Subcutaneous abdominal adipose tissue (tissue), 5 donors: ENCODE results near the gene GDF15.
"Not testable (repeated sequence)": the region's sequence is repeated elsewhere in the genome, so short reads cannot be mapped to it uniquely, and the experiment has no call there.

ENCODE experiments used
- H3K27ac ChIP-seq: one replicate; pipeline ENCODE4 v1.7.0; 2013; ENCODE audit warnings: low read depth, mild to moderate bottlenecking, inconsistent platforms, low read length, moderate library complexity
- H3K27me3 ChIP-seq, 5 donors: one replicate each; pipeline ENCODE4 v1.7.0; 2013; ENCODE audit warnings: low read length in 5 of 5, inconsistent platforms in 1 of 5; ENCODE audit not compliant: control insufficient read depth in 5 of 5, insufficient read depth in 4 of 5
- H3K36me3 ChIP-seq, 5 donors: one replicate each; pipeline ENCODE4 v1.7.0; 2013; ENCODE audit warnings: low read length in 5 of 5; ENCODE audit not compliant: control insufficient read depth in 5 of 5, insufficient read depth in 5 of 5
- H3K4me1 ChIP-seq, 5 donors: one replicate each; pipeline ENCODE4 v1.7.0; 2013; ENCODE audit warnings: low read length in 5 of 5, mild to moderate bottlenecking in 3 of 5, moderate library complexity in 1 of 5; ENCODE audit not compliant: control insufficient read depth in 5 of 5, insufficient read depth in 5 of 5
- H3K4me3 ChIP-seq, 5 donors: one replicate each; pipeline ENCODE4 v1.7.0; 2013; ENCODE audit warnings: low read length in 5 of 5, low read depth in 1 of 5
- H3K9ac ChIP-seq, 5 donors: one replicate each; pipeline ENCODE4 v1.7.0; 2013; ENCODE audit warnings: low read length in 5 of 5, mild to moderate bottlenecking in 4 of 5, moderate library complexity in 3 of 5
- H3K9me3 ChIP-seq, 5 donors: one replicate each; pipeline ENCODE4 v1.7.0; 2013; ENCODE audit warnings: low read length in 5 of 5; ENCODE audit not compliant: control insufficient read depth in 5 of 5
- donor health status: healthy.
- donor health status: healthy.
- donor health status: healthy.
- donor health status: healthy.
- donor health status: healthy.

Gene GDF15

GRCh38 chr19:18379803-18380747 is 5.9 kb upstream of the GDF15 start:
- no peaks in the 10 kb centered on the region for H3K36me3 ChIP-seq
- no peaks in the 10 kb centered on the region for H3K9me3 ChIP-seq
- peaks cover 2 to 27% (median 18%) of the 10 kb centered on the region in 5 donors for H3K4me1 ChIP-seq
- H3K9ac ChIP-seq = peak overlapping the region in 1 of 5 donors; percentile 17
- H3K4me3 ChIP-seq = no peak overlapping the region
- no peaks in the 10 kb centered on the region for H3K27me3 ChIP-seq
- peak overlapping the region; percentile 66 for H3K27ac ChIP-seq

- H3K27ac ChIP-seq = no peak overlapping the region
- H3K9ac ChIP-seq = no peak overlapping the region
- H3K27me3 ChIP-seq = peaks cover 0 to 8% (median 4%) of the 10 kb centered on the region in 5 donors
- no peaks in the 10 kb centered on the region for H3K36me3 ChIP-seq
- no peaks in the 10 kb centered on the region for H3K9me3 ChIP-seq
- H3K4me1 ChIP-seq = peaks cover 2 to 22% (median 19%) of the 10 kb centered on the region in 5 donors
- H3K4me3 ChIP-seq = no peak overlapping the region
Measured at GRCh38 chr19:18380843-18381242, 5.1 kb upstream of the GDF15 start.

GRCh38 chr19:18383622-18384021 is 2.3 kb upstream of the GDF15 start:
- H3K9ac ChIP-seq, H3K9me3 ChIP-seq, H3K27ac ChIP-seq, H3K36me3 ChIP-seq, H3K4me3 ChIP-seq: not testable (repeated sequence)
- peaks cover 2 to 47% (median 43%) of the 10 kb centered on the region in 5 donors for H3K4me1 ChIP-seq
- peaks cover 0 to 12% (median 8%) of the 10 kb centered on the region in 5 donors for H3K27me3 ChIP-seq

DNA sequence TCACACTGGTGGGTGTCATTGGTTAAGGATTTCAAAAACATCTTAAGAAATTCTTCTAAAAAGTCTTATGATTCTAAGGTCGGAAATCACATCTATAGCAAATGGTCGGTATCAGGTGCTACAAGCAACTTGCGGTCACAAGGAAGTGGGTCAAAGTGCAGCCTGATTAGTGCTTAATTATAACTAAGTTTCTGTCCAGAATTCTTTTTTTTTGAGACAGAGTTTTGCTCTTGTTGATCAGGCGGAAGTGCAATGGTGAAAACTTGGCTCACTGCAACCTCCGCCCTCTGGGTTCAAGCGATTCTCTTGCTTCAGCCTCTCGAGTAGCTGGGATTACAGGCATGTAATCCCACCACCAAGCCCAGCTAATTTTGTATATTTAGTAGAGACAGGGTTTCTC is 1.2 kb upstream of the GDF15 start:
- H3K27me3 ChIP-seq = peaks cover 0 to 12% (median 8%) of the 10 kb centered on the region in 5 donors
- no peak overlapping the region for H3K27ac ChIP-seq
- peaks cover 0 to 3% (median 0%) of the 10 kb centered on the region in 5 donors for H3K36me3 ChIP-seq
- no peaks in the 10 kb centered on the region for H3K9me3 ChIP-seq
- no peak overlapping the region for H3K4me3 ChIP-seq
- peaks cover 2 to 51% (median 43%) of the 10 kb centered on the region in 5 donors for H3K4me1 ChIP-seq
- no peak overlapping the region for H3K9ac ChIP-seq

DNA sequence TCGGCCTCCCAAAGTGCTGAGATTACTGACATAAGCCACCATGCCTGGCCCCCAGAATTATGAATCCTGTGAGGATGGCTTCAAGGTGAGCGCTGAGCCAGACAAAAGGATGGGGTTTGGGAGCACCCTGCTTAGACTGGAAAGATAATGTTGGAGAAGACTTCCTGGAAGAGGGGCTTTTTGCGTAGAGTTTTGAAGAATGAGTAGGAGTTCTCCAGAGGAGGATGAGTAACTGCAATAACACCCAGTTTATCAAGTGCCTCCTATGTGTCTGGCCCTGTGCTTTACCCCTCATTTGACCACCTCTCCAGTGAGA is 641 bp upstream of the GDF15 start:
- Histone ChIP-seq H3K9ac (no peak overlapping the region), H3K27ac (no peak overlapping the region), H3K4me1 (peaks cover 2 to 46% (median 38%) of the 10 kb centered on the region in 5 donors)

DNA sequence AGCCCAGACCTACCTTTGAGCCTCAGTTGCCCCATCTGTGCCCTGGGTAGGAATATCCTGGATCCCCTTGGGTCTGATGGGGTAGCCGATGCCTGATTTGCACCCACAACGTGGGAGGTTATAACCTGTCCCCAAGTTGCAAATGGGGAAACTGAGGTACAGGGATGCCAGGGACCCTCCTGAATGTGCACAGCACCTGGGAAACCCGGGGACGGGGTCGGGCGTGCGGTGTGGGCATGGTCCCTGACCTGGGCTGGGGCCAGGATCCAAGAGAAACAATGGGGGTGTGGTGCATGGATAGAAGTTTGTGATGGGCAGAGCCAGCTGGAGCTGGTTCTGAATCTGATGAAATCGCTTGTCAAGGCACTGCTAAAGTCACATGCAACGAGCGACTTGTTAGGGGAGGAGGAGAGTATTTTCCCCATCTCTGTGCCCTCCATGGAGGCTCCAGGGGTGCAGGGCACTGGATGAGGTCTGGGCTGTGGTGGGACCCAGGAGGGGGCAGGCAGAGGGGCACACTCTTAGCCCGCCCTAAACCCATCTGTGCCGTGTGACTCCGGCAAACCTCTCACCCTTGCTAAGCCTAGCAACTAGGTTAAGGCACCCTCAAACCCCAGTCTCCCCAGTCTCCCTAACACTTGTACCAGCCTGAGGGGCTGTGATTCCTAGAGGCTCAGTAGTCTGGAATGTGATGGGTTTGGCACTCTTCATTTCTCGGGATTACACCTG is 749 bp downstream of the GDF15 start:
- H3K27ac ChIP-seq = no peak overlapping the region
- peaks cover 0 to 12% (median 0%) of the 10 kb centered on the region in 5 donors for H3K36me3 ChIP-seq
- H3K9me3 ChIP-seq = no peaks in the 10 kb centered on the region
- H3K27me3 ChIP-seq = peaks cover 0 to 12% (median 8%) of the 10 kb centered on the region in 5 donors
- H3K4me1 ChIP-seq = peaks cover 0 to 43% (median 32%) of the 10 kb centered on the region in 5 donors
- no peak overlapping the region for H3K9ac ChIP-seq
- peak overlapping the region in 2 of 5 donors; percentile 9 to 34 for H3K4me3 ChIP-seq

More for the DNA sequence above, 641 bp upstream of the GDF15 start:
- H3K36me3 ChIP-seq = peaks cover 0 to 8% (median 0%) of the 10 kb centered on the region in 5 donors
- H3K4me3 ChIP-seq = no peak overlapping the region
- H3K27me3 ChIP-seq = peaks cover 0 to 12% (median 8%) of the 10 kb centered on the region in 5 donors
- H3K9me3 ChIP-seq = no peaks in the 10 kb centered on the region

- Histone ChIP-seq H3K9me3 (no peaks in the 10 kb centered on the region), H3K4me3 (peak overlapping the region in 4 of 5 donors; percentile 27 to 66 (median 57)), H3K9ac (peak overlapping the region in 3 of 5 donors; percentile 45 to 69 (median 52)), H3K27ac (no peak overlapping the region), H3K4me1 (peaks cover 0 to 45% (median 29%) of the 10 kb centered on the region in 5 donors), H3K36me3 (peaks cover 0 to 12% (median 0%) of the 10 kb centered on the region in 5 donors), H3K27me3 (peaks cover 0 to 12% (median 8%) of the 10 kb centered on the region in 5 donors)
Measured at GRCh38 chr19:18388100-18388959, 2.4 kb downstream of the GDF15 start.

- peak overlapping the region in 3 of 5 donors; percentile 27 to 66 (median 64) for H3K4me3 ChIP-seq
- H3K9ac ChIP-seq = peak overlapping the region in 1 of 5 donors; percentile 52
Measured at GRCh38 chr19:18388960-18389725, 3.2 kb downstream of the GDF15 start.

GRCh38 chr19:18389726-18390064 is 3.7 kb downstream of the GDF15 start:
- Histone ChIP-seq H3K4me1 (peaks cover 2 to 45% (median 29%) of the 10 kb centered on the region in 5 donors), H3K27me3 (peaks cover 0 to 12% (median 8%) of the 10 kb centered on the region in 5 donors)

More at GRCh38 chr19:18388960-18389725, 3.2 kb downstream of the GDF15 start:
- H3K4me1 ChIP-seq = peaks cover 2 to 45% (median 29%) of the 10 kb centered on the region in 5 donors
- no peak overlapping the region for H3K27ac ChIP-seq
- no peaks in the 10 kb centered on the region for H3K9me3 ChIP-seq
- H3K36me3 ChIP-seq = peaks cover 0 to 12% (median 0%) of the 10 kb centered on the region in 5 donors
- H3K27me3 ChIP-seq = peaks cover 0 to 12% (median 8%) of the 10 kb centered on the region in 5 donors

More at GRCh38 chr19:18389726-18390064, 3.7 kb downstream of the GDF15 start:
- Histone ChIP-seq H3K36me3 (peaks cover 0 to 12% (median 0%) of the 10 kb centered on the region in 5 donors), H3K4me3 (no peak overlapping the region), H3K9me3 (no peaks in the 10 kb centered on the region), H3K9ac (no peak overlapping the region), H3K27ac (no peak overlapping the region)
